Gastroesophageal sphincter (tissue), 3 donors: ENCODE data around the gene C20orf144.

Experiments used
- CTCF ChIP-seq, 4 experiments: fragments of 200-600 bp in 2 of 4; fragments of 450-650 bp in 2 of 4; sonication (generic) in 1 of 4; IDR thresholded peaks; one replicate each; pipeline ENCODE4 v1.5.1; 2017 to 2019; ENCODE audit warnings: antibody characterized with exemption in 4 of 4, mild to moderate bottlenecking in 2 of 4, moderate library complexity in 2 of 4
- EP300 ChIP-seq: sonication (generic); formaldehyde crosslinking; IDR thresholded peaks from one replicate; pipeline ENCODE4 v1.6.1; 2017; ENCODE audit warnings: antibody characterized with exemption, mild to moderate bottlenecking
- POLR2A ChIP-seq, 2 donors: fragments of 450-650 bp; IDR thresholded peaks; one replicate each; pipeline ENCODE4 v1.6.1; 2017; ENCODE audit warnings: antibody characterized with exemption in 2 of 2, mild to moderate bottlenecking in 2 of 2, moderate library complexity in 1 of 2

GRCh38 chr20:33653900-33654596, 8.1 kb upstream of the C20orf144 start:
- no peak for TF ChIP-seq POLR2A (IDR thresholded peaks at IDR 0.05)
- TF ChIP-seq CTCF (IDR thresholded peaks at IDR 0.05) = no peak
- no peak for TF ChIP-seq EP300
